HG02973 (cell line): ENCODE measurements around the gene CPAMD8.
"Not testable (repeated sequence)": the region's sequence is repeated elsewhere in the genome, so short reads cannot be mapped to it uniquely, and the experiment has no call there.

Experiments used
- ATAC-seq: cut with Tn5 transposase; IDR thresholded peaks from one replicate; pipeline ENCODE4 v1.9.1; 2021; ENCODE audit warnings: moderate library complexity; ENCODE audit not compliant: unreplicated experiment

The CPAMD8 gene

GRCh38 chr19:16949496-16950023, 77.0 kb downstream of the CPAMD8 start:
- no peak for ATAC-seq

GRCh38 chr19:16946951-16947940, 79.4 kb downstream of the CPAMD8 start:
- ATAC-seq, result no peak

DNA sequence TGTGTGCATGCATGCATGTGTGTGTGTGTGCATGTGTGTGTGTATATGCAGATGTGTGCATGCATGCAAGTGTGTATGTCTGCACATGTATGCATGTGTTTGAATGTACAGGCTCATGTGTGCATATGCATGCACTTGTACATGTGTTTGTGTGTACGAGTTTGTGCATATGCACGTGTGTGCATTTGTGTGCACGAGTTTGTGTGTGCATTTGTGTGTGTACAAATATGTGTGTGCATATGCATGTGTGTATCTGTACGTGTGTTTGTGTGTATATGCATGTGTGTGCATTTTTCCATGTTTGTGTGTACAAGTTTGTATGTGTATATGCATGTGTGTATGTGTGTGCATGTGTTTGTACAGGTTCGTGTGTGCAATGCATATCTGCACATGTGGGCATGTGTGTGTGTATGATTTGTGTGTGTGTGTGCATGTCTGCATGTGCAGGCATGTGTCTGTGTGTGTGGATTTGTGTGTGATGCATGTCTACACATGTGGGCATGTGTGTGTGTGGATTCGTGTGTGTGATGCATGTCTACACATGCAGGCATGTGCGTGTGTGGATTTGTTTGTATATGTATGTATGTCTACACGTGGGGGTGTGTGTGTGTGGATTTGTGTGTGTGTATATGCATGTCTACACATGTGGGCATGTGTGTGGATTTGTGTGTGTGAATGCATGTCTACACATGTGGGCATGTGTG, 80.7 kb downstream of the CPAMD8 start:
- no peak for ATAC-seq

GRCh38 chr19:16945364-16945714, 81.3 kb downstream of the CPAMD8 start:
- ATAC-seq, result no peak

GRCh38 chr19:16944626-16945363, 81.8 kb downstream of the CPAMD8 start:
- no peak for ATAC-seq

GRCh38 chr19:16943942-16944625, 82.5 kb downstream of the CPAMD8 start:
- ATAC-seq, result no peak

- not testable (repeated sequence) for ATAC-seq
Measured at GRCh38 chr19:16943090-16943489, 83.5 kb downstream of the CPAMD8 start.

- ATAC-seq, result no peak
Measured at GRCh38 chr19:16942583-16942982, 84.0 kb downstream of the CPAMD8 start.

GRCh38 chr19:16940626-16941025, 86.0 kb downstream of the CPAMD8 start:
- ATAC-seq, result no peak

GRCh38 chr19:16940063-16940462, 86.5 kb downstream of the CPAMD8 start:
- not testable (repeated sequence) for ATAC-seq

DNA sequence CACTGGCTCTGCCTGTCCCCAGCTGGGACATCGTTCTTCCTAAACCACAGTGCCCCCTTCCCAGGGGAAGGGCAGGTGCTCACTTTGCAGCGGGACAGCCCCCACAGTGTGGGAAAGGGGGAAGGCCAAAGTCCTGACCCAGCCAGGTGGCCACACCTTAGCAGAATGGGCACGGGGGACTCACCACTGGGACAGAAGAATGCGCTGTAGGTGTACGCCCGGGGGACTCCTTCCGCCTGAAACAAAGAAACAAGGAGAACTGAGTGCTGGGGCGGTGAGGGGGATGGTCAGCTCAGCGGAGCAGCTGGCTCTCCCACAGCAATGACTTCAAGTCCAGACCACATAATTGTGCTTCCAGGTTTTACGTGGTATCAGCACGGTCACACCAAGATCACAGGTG, 88.4 kb downstream of the CPAMD8 start:
- no peak for ATAC-seq

- not testable (repeated sequence) for ATAC-seq
Measured at GRCh38 chr19:16937796-16938195, 88.8 kb downstream of the CPAMD8 start.

- ATAC-seq, result no peak
Measured at GRCh38 chr19:16936901-16937300, 89.7 kb downstream of the CPAMD8 start.

DNA sequence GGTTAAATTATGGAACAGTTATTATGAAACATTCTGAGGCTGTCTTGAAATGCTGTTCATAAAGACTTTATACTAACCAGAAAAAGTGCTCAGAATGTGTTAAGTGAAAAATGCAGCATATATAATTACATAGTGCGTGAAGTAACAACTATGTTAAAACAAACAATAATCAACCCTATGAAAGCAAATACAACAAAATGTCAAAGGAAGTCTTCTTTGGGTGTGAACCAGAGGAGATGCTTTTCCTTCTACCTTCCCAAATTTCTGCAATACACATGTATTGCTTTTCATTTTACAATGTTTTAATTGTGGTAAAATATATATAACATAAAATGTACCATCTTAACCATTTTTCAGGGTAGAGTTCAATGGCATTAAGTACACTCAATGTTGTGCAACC, 92.1 kb downstream of the CPAMD8 start:
- ATAC-seq, result no peak

DNA sequence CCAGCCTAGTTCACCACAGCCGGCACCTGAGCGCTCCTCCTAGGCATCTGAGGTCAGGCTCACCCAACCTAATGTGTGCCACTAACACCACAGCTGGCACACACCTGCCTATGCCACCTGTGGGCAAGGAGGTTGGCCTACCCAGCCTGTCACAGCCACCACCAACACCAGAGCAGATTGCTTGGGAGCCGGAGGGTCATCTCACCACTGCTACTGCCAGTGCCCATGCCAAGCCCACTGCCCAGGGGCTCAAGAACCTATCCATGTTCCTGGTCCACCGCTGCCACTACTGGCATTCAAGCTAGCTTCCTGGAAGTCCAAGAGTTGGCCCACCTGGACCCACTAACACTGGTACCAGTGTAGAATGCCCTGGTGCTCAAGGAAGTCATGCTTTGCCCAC, 95.3 kb downstream of the CPAMD8 start:
- no peak for ATAC-seq

GRCh38 chr19:16930753-16931152, 95.9 kb downstream of the CPAMD8 start:
- ATAC-seq, result no peak

- no peak for ATAC-seq
Measured at GRCh38 chr19:16928916-16929315, 97.7 kb downstream of the CPAMD8 start.

DNA sequence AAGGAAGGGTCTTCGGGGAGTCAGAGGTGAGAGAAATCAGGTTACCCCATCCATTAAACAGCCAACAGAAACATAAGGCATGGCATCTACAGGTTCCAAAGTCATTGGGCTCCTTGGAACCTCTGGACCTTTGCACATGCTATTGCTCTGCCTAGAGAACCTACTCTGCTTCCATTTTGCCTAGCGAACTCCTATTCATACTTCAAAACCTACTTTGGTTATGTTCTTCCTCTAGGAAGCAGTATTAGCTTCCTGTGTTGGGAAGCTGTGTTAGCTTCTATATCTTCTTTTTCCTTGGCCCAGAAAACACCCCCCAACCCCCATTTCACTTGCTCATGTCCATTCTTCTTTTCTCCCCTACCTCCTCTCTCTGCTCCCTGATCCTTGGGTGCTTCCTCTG, 98.3 kb downstream of the CPAMD8 start:
- no peak for ATAC-seq

DNA sequence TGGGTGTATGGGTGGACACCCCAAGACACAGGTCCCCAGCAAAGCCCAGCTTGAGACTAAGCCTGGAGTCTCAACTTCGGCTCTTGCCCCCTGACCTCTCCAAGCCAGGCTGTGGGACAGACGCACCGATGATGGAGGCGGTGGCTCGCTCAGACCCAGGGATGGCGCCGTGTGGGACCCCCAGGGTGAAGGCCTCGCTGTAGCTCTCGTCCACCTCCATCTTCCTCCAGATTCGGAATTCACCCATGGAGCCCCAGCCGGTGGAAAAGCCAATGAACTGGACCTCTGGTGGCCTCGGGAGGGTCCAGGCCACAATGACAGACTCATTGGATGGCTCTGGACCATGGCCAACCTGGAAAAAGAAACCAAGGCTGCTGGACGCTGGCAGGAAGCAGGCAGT, 98.7 kb downstream of the CPAMD8 start:
- no peak for ATAC-seq

- no peak for ATAC-seq
Measured at GRCh38 chr19:16922949-16923348, 103.7 kb downstream of the CPAMD8 start.

- ATAC-seq, result no peak
Measured at GRCh38 chr19:16922592-16922934, 104.0 kb downstream of the CPAMD8 start.
